RWPE1 (cell line): ENCODE measurements around the gene ATP11C.

Experiments used
- CTCF ChIA-PET: fragments of 350-600 bp; sonication (Branson Sonifier 250); formaldehyde crosslinking; extraction: SDS; loops from one replicate; lab custom pipeline; 2021; lab: Yijun Ruan, JAX
- POLR2A ChIA-PET: fragments of 400-600 bp; formaldehyde crosslinking; extraction: SDS; loops from one replicate; lab custom pipeline; 2020; ENCODE audit warnings: antibody characterized with exemption; ENCODE audit not compliant: low non-redundant PET; lab: Yijun Ruan, JAX
- DNase-seq: peaks from one replicate; pipeline ENCODE4 v3.0.0; 2012; ENCODE audit warnings: low spot score
- H3K27ac ChIP-seq: fragments of 450-650 bp; 2 replicates; pipeline ENCODE4 v1.5.1; 2017
- CTCF ChIP-seq: fragments of 450-650 bp; conservative IDR thresholded peaks from 2 replicates; pipeline ENCODE4 v1.5.1; 2017; ENCODE audit warnings: low read depth, mild to moderate bottlenecking

The ATP11C gene

GRCh38 chrX:139762400-139763183 is 170.3 kb downstream of the ATP11C start:
- H3K27ac ChIP-seq, result no peak overlapping the region
- DNase-seq, result no peak
- CTCF ChIA-PET, result no interaction called here
- no peak for TF ChIP-seq CTCF
- POLR2A ChIA-PET, result no interaction called here

GRCh38 chrX:139759637-139760036 is 173.2 kb downstream of the ATP11C start:
- H3K27ac ChIP-seq, result no peak overlapping the region
- no peak for DNase-seq
- no peak for TF ChIP-seq CTCF
- ChIA-PET POLR2A (no interaction called here), CTCF (interaction anchor here (0.6 to 1.0 kb wide), 2 partner anchors 74 to 1003 kb away, joined by 3 to 4 read pairs; no protein-coding TSS in a partner anchor)

GRCh38 chrX:139758809-139759208 is 174.0 kb downstream of the ATP11C start:
- CTCF ChIA-PET, result interaction anchor here (1.0 kb wide), 1 partner anchor 1002 kb away, joined by 4 read pairs; no protein-coding TSS in a partner anchor
- POLR2A ChIA-PET, result no interaction called here
- no peak for DNase-seq
- H3K27ac ChIP-seq, result no peak overlapping the region
- no peak for TF ChIP-seq CTCF

- no peak for TF ChIP-seq CTCF
- POLR2A ChIA-PET, result no interaction called here
- CTCF ChIA-PET, result no interaction called here
- no peak for DNase-seq
- no peak overlapping the region for H3K27ac ChIP-seq
Observed at GRCh38 chrX:139758250-139758649, 174.6 kb downstream of the ATP11C start.

- POLR2A ChIA-PET, result no interaction called here
- no peak for TF ChIP-seq CTCF
- CTCF ChIA-PET, result no interaction called here
- no peak for DNase-seq
- H3K27ac ChIP-seq, result no peak overlapping the region
Observed at GRCh38 chrX:139751053-139751452, 181.8 kb downstream of the ATP11C start.

- ChIA-PET CTCF (no interaction called here), POLR2A (no interaction called here)
- TF ChIP-seq CTCF, result no peak
- DNase-seq, result no peak
- no peak overlapping the region for H3K27ac ChIP-seq
Observed at GRCh38 chrX:139750390-139750789, 182.5 kb downstream of the ATP11C start.
